Naive thymus-derived CD4-positive, alpha-beta T cell (primary cell): ENCODE measurements around the gene PHF20. TPM values are rescaled to one million over a fixed set of nuclear protein-coding genes. Genes with fewer than 3 reads are reported as not detected.

Source experiments
- ATAC-seq: fragments of 150-1000 bp; cut with Tn5 transposase; 2 replicates; pipeline ENCODE4 v1.10.0; 2021; ENCODE audit warnings: mild to moderate bottlenecking, moderate library complexity
- CTCF ChIA-PET: fragments of 350-600 bp; sonication (Branson Sonifier 250); formaldehyde crosslinking; loops from one replicate; lab custom pipeline; 2021; ENCODE audit warnings: antibody characterized with exemption; lab: Charles Lee
- POLR2A ChIA-PET: fragments of 350-600 bp; sonication (Branson Sonifier 250); formaldehyde crosslinking; loops from one replicate; lab custom pipeline; 2021; ENCODE audit warnings: antibody characterized with exemption, inconsistent platforms; lab: Charles Lee
- DNase-seq, 9 donors: peaks; one replicate each; pipeline versions ENCODE4 v3.0.0 to v3.0.0-alpha.2; 2020 to 2022; ENCODE audit warnings: mixed read lengths in 1 of 9
- H3K27ac ChIP-seq: one replicate; pipeline ENCODE4 v1.7.0; 2013; ENCODE audit warnings: mild to moderate bottlenecking, low read depth, low read length, moderate library complexity
- H3K27me3 ChIP-seq, 2 donors: one replicate each; pipeline ENCODE4 v1.7.0; 2013; ENCODE audit warnings: low read length in 2 of 2, mild to moderate bottlenecking in 2 of 2, moderate library complexity in 2 of 2; ENCODE audit not compliant: control insufficient read depth in 2 of 2, insufficient read depth in 2 of 2
- H3K36me3 ChIP-seq, 3 experiments: 1 replicate in 2 of 3; 2 replicates in 1 of 3; pipeline ENCODE4 v1.7.0; 2013; ENCODE audit warnings: low read length in 3 of 3, mild to moderate bottlenecking in 3 of 3, moderate library complexity in 1 of 3; ENCODE audit not compliant: insufficient read depth in 3 of 3, control insufficient read depth in 2 of 3
- H3K4me1 ChIP-seq, 2 donors: one replicate each; pipeline ENCODE4 v1.7.0; 2013; ENCODE audit warnings: low read length in 2 of 2, mild to moderate bottlenecking in 2 of 2, moderate library complexity in 1 of 2; ENCODE audit not compliant: control insufficient read depth in 2 of 2, insufficient read depth in 2 of 2
- H3K4me3 ChIP-seq: 2 replicates; pipeline ENCODE4 v1.7.0; 2013; ENCODE audit warnings: mild to moderate bottlenecking, low read length
- H3K9me3 ChIP-seq, 3 experiments: 1 replicate in 2 of 3; 2 replicates in 1 of 3; pipeline ENCODE4 v1.7.0; 2013; ENCODE audit warnings: low read length in 3 of 3; ENCODE audit not compliant: control insufficient read depth in 2 of 3
- H3K27ac Mint-ChIP-seq, 9 donors: one replicate each; pipeline ENCODE4 v1.8.0; 2020 to 2022; ENCODE audit warnings: mixed read lengths in 9 of 9, mild to moderate bottlenecking in 8 of 9, moderate library complexity in 5 of 9, inconsistent platforms in 2 of 9
- H3K27me3 Mint-ChIP-seq, 5 donors: one replicate each; pipeline ENCODE4 v1.8.0; 2021 to 2022; ENCODE audit warnings: mixed read lengths in 5 of 5, mild to moderate bottlenecking in 1 of 5
- H3K36me3 Mint-ChIP-seq, 5 donors: one replicate each; pipeline ENCODE4 v1.8.0; 2020 to 2022; ENCODE audit warnings: mixed read lengths in 5 of 5, mild to moderate bottlenecking in 3 of 5, inconsistent platforms in 1 of 5
- H3K4me1 Mint-ChIP-seq, 7 donors: one replicate each; pipeline ENCODE4 v1.8.0; 2020 to 2022; ENCODE audit warnings: mixed read lengths in 7 of 7, mild to moderate bottlenecking in 3 of 7, inconsistent platforms in 1 of 7
- H3K4me3 Mint-ChIP-seq, 10 donors: one replicate each; pipeline ENCODE4 v1.8.0; 2020 to 2022; ENCODE audit warnings: mild to moderate bottlenecking in 10 of 10, mixed read lengths in 10 of 10, moderate library complexity in 6 of 10, inconsistent platforms in 2 of 10
- H3K9me3 Mint-ChIP-seq, 11 donors: one replicate each; pipeline ENCODE4 v1.8.0; 2020 to 2022; ENCODE audit warnings: mixed read lengths in 11 of 11, mild to moderate bottlenecking in 4 of 11, inconsistent platforms in 1 of 11, moderate library complexity in 1 of 11
- intact Hi-C, 2 donors: fragments of 100-400 bp; cut with micrococcal nuclease; formaldehyde crosslinking; loops; one replicate each; pipeline ENCODE4 v1.15.1; 2023
- polyA plus RNA-seq, 2 donors: library from polyadenylated mRNA; unstranded; fragments of 300-500 nt; fragmentation: Illumina TruSeq; gene quantifications; one replicate each; pipeline ENCODE4 v1.2.3, GENCODE V29; 2021
- total RNA-seq, 6 experiments: library from RNA in 5 of 6; stranded (reverse) in 5 of 6; gene quantifications; 1 replicate in 5 of 6; 2 replicates in 1 of 6; pipeline ENCODE4 v1.2.3 and lab custom pipeline; 2021 to 2026

Gene PHF20
- total and polyA plus RNA-seq, 7 experiments from 2014 or later = 57.5 to 157 (median 99.9) TPM

DNA sequence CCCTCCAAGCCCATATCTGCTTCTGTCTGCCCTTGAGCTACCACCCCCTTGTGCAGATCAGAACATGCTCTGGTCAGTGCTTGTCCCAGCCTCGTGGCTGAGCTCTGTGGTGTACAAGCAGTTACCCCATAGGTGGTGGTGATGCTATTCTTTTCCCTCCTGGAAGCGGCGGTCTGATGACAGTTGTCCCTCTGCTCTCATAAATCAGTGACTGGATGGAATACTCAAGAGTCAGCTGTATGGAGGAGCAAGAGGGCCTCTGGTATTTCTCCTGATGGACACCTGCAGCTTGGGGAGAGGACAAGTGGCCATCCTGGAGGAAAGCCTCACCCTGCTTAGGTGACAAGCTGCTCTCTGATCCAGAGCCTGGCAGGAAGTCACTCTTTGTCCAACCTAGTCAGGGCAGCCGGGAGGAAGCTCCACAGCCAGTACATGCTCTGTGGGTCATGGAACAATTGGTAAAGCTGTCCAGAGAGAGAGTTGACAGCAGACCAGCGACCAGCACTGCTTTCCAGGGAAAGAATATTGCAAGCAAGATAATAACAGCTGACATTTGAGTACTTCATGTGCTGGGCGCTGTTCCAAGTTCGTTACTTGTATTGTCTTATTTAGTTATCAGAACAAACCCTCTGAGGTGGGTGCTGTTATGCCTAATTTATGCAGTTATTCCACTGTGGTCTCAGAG, 135.3 kb downstream of the PHF20 start:
- Histone ChIP-seq H3K9me3 (no peaks in the 10 kb centered on the region), H3K36me3 (peaks cover 0 to 57% (median 11%) of the 10 kb centered on the region in 3 experiments), H3K4me3 (no peak overlapping the region), H3K4me1 (no peaks in the 10 kb centered on the region), H3K27me3 (no peaks in the 10 kb centered on the region), H3K27ac (no peak overlapping the region)
- Mint-ChIP-seq H3K4me1 (peaks cover 26 to 51% (median 28%) of the 10 kb centered on the region in 7 donors), H3K36me3 (peaks cover 8 to 53% (median 27%) of the 10 kb centered on the region in 5 donors), H3K27me3 (no peaks in the 10 kb centered on the region), H3K9me3 (no peaks in the 10 kb centered on the region), H3K27ac (peak overlapping the region in 5 of 9 donors; percentile 4 to 69 (median 14)), H3K4me3 (no peak overlapping the region)
- CTCF ChIA-PET = interaction anchor here (0.7 to 0.8 kb wide), 2 partner anchors 13 to 23 kb away, joined by 3 read pairs; no protein-coding TSS in a partner anchor
- intact Hi-C loops = no loop called here
- no peak for ATAC-seq
- DNase-seq = no peak
- POLR2A ChIA-PET = no interaction called here

GRCh38 chr20:35908007-35908406, 136.2 kb downstream of the PHF20 start:
- H3K4me3 Mint-ChIP-seq = no peak overlapping the region
- Histone ChIP-seq H3K4me3 (no peak overlapping the region), H3K36me3 (peaks cover 0 to 63% (median 11%) of the 10 kb centered on the region in 3 experiments), H3K9me3 (no peaks in the 10 kb centered on the region), H3K27ac (no peak overlapping the region), H3K27me3 (no peaks in the 10 kb centered on the region), H3K4me1 (no peaks in the 10 kb centered on the region)
- ATAC-seq (no peak), DNase-seq (no peak)
- ChIA-PET CTCF (no interaction called here), POLR2A (no interaction called here)
- H3K9me3 Mint-ChIP-seq = no peaks in the 10 kb centered on the region
- intact Hi-C loops = no loop called here
- H3K27me3 Mint-ChIP-seq = no peaks in the 10 kb centered on the region
- H3K4me1 Mint-ChIP-seq = peaks cover 22 to 45% (median 28%) of the 10 kb centered on the region in 7 donors
- H3K36me3 Mint-ChIP-seq = peaks cover 10 to 54% (median 31%) of the 10 kb centered on the region in 5 donors
- H3K27ac Mint-ChIP-seq = peak overlapping the region in 4 of 9 donors; percentile 4 to 69 (median 51)

- Mint-ChIP-seq H3K4me3 (no peak overlapping the region), H3K27ac (peak overlapping the region in 4 of 9 donors; percentile 36 to 65 (median 39)), H3K4me1 (peaks cover 22 to 37% (median 26%) of the 10 kb centered on the region in 7 donors), H3K9me3 (no peaks in the 10 kb centered on the region), H3K27me3 (no peaks in the 10 kb centered on the region), H3K36me3 (peaks cover 11 to 50% (median 30%) of the 10 kb centered on the region in 5 donors)
- H3K27me3 ChIP-seq = no peaks in the 10 kb centered on the region
- intact Hi-C loops = no loop called here
- no peaks in the 10 kb centered on the region for H3K9me3 ChIP-seq
- no peak overlapping the region for H3K27ac ChIP-seq
- no peak overlapping the region for H3K4me3 ChIP-seq
- no peaks in the 10 kb centered on the region for H3K4me1 ChIP-seq
- CTCF ChIA-PET = interaction anchor here (0.7 kb wide), 1 partner anchor 472 kb away, joined by 3 read pairs; no protein-coding TSS in a partner anchor
- POLR2A ChIA-PET = interaction anchor here (0.6 to 1.1 kb wide), 2 partner anchors 45 to 167 kb away, joined by 3 read pairs; partner anchors contain the start of genes RBM39 and SCAND1
- ATAC-seq (no peak), DNase-seq (no peak)
- H3K36me3 ChIP-seq = peaks cover 6 to 71% (median 17%) of the 10 kb centered on the region in 3 experiments
Measured at GRCh38 chr20:35909176-35909575, 137.4 kb downstream of the PHF20 start.

- Histone ChIP-seq H3K27ac (no peak overlapping the region), H3K9me3 (no peaks in the 10 kb centered on the region), H3K36me3 (peaks cover 7 to 76% (median 17%) of the 10 kb centered on the region in 3 experiments), H3K4me3 (no peak overlapping the region), H3K27me3 (no peaks in the 10 kb centered on the region), H3K4me1 (no peaks in the 10 kb centered on the region)
- DNase-seq = no peak
- H3K27me3 Mint-ChIP-seq = no peaks in the 10 kb centered on the region
- peaks cover 18 to 33% (median 23%) of the 10 kb centered on the region in 7 donors for H3K4me1 Mint-ChIP-seq
- peak overlapping the region in 5 of 9 donors; percentile 36 to 56 (median 41) for H3K27ac Mint-ChIP-seq
- intact Hi-C loops = no loop called here
- ChIA-PET CTCF (interaction anchor here (0.7 kb wide), 1 partner anchor 473 kb away, joined by 3 read pairs; no protein-coding TSS in a partner anchor), POLR2A (interaction anchor here (1.1 kb wide), 1 partner anchor 167 kb away, joined by 3 read pairs; the partner anchor contains the start of gene RBM39)
- no peak overlapping the region for H3K4me3 Mint-ChIP-seq
- peaks cover 11 to 50% (median 26%) of the 10 kb centered on the region in 5 donors for H3K36me3 Mint-ChIP-seq
- no peaks in the 10 kb centered on the region for H3K9me3 Mint-ChIP-seq
- ATAC-seq = no peak
Measured at GRCh38 chr20:35909796-35910195, 138.0 kb downstream of the PHF20 start.

GRCh38 chr20:35910254-35910653, 138.4 kb downstream of the PHF20 start:
- no peak for ATAC-seq
- CTCF ChIA-PET = no interaction called here
- Histone ChIP-seq H3K27me3 (no peaks in the 10 kb centered on the region), H3K27ac (no peak overlapping the region), H3K36me3 (peaks cover 7 to 72% (median 15%) of the 10 kb centered on the region in 3 experiments), H3K4me3 (no peak overlapping the region), H3K9me3 (no peaks in the 10 kb centered on the region), H3K4me1 (no peaks in the 10 kb centered on the region)
- no peak overlapping the region for H3K4me3 Mint-ChIP-seq
- H3K4me1 Mint-ChIP-seq = peaks cover 16 to 29% (median 18%) of the 10 kb centered on the region in 7 donors
- H3K36me3 Mint-ChIP-seq = peaks cover 11 to 45% (median 21%) of the 10 kb centered on the region in 5 donors
- no peaks in the 10 kb centered on the region for H3K27me3 Mint-ChIP-seq
- POLR2A ChIA-PET = no interaction called here
- no peak for DNase-seq
- H3K9me3 Mint-ChIP-seq = no peaks in the 10 kb centered on the region
- intact Hi-C loops = no loop called here
- H3K27ac Mint-ChIP-seq = peak overlapping the region in 2 of 9 donors; percentile 44 to 65

DNA sequence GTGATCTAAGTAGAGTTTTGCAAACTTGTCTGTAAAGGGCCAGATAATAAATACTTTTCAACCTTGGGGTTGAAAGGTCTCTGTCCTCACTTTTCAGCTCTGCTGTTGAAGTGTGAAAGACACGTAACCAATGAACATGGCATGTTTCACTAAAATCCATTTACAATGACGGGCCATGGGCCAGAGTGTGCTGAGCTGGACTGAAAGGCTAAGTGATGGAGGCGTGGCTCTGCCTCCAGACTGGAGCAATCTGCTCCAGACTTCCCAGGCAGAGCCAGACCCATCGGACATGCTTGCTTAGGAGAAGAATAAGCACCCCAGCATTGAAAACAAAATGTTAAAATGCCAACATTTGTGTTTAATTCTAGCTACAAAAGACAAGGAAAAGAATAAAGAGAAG, 141.1 kb downstream of the PHF20 start:
- H3K36me3 Mint-ChIP-seq = peaks cover 12 to 37% (median 15%) of the 10 kb centered on the region in 5 donors
- no peak overlapping the region for H3K27ac ChIP-seq
- peaks cover 4 to 16% (median 7%) of the 10 kb centered on the region in 7 donors for H3K4me1 Mint-ChIP-seq
- H3K27me3 ChIP-seq = no peaks in the 10 kb centered on the region
- H3K9me3 Mint-ChIP-seq = no peaks in the 10 kb centered on the region
- H3K27me3 Mint-ChIP-seq = no peaks in the 10 kb centered on the region
- CTCF ChIA-PET = no interaction called here
- intact Hi-C loops = no loop called here
- H3K9me3 ChIP-seq = no peaks in the 10 kb centered on the region
- peak overlapping the region in 2 of 9 donors; percentile 13 to 69 for H3K27ac Mint-ChIP-seq
- no peak overlapping the region for H3K4me3 Mint-ChIP-seq
- DNase-seq = no peak
- no peak for ATAC-seq
- H3K4me1 ChIP-seq = no peaks in the 10 kb centered on the region
- no peak overlapping the region for H3K4me3 ChIP-seq
- POLR2A ChIA-PET = no interaction called here
- H3K36me3 ChIP-seq = peaks cover 13 to 68% (median 16%) of the 10 kb centered on the region in 3 experiments
